ENCODE measurements around the gene HLTF. TPM values are rescaled to one million over a fixed set of nuclear protein-coding genes. Genes with fewer than 3 reads are reported as not detected.
"Not testable (repeated sequence)": the region's sequence is repeated elsewhere in the genome, so short reads cannot be mapped to it uniquely, and the experiment has no call there.

Gene HLTF
- total RNA-seq, 1 experiment from 2014 or later, result 21.9 TPM

GRCh38 chr3:148991219-148992026, 94.9 kb downstream of the HLTF start, which contains the start of gene GYG1:
Gene GYG1, plus strand, starts transcription at chr3:148991540. Its CDS starts 101 bp downstream, at chr3:148991641.
- Mint-ChIP-seq H3K9me3 (ENCODE audit: unreplicated experiment) (no peaks in the 10 kb centered on the region), H3K4me3 (ENCODE audit: unreplicated experiment) (peak within 1 kb of the TSS; percentile 72), H3K4me1 (ENCODE audit: insufficient read depth, unreplicated experiment) (peaks cover 7% of the 10 kb centered on the region), H3K27ac (ENCODE audit: low read depth, unreplicated experiment) (no peak within 1 kb of the TSS), H3K27me3 (ENCODE audit: insufficient read depth, unreplicated experiment) (peaks cover 3% of the 10 kb centered on the region), H3K36me3 (ENCODE audit: insufficient read depth, unreplicated experiment) (peaks cover 6% of the 10 kb centered on the region)
- BruUV-seq (replicated peaks), result no TSS peak
- TF ChIP-seq CTCF (IDR thresholded peaks at IDR 0.05; ENCODE audit: unreplicated experiment), result no peak
- POLR2A ChIA-PET, result interaction anchor here (0.6 to 2.4 kb wide), 4 partner anchors 9 to 216 kb away, joined by 3 to 10 read pairs (median 3); no protein-coding TSS in a partner anchor
- CTCF ChIA-PET, result interaction anchor here (0.6 to 2.0 kb wide), 7 partner anchors 10 to 36 kb away, joined by 3 to 6 read pairs (median 3); no protein-coding TSS in a partner anchor
- DNase-seq (ENCODE audit: unreplicated experiment), result peak; percentile 80
- intact Hi-C loops (cut with micrococcal nuclease), result no loop called here

GRCh38 chr3:148990236-148990635, 96.1 kb downstream of the HLTF start:
- ChIA-PET POLR2A (interaction anchor here (0.7 to 2.4 kb wide), 5 partner anchors 8 to 44 kb away, joined by 3 to 10 read pairs (median 4); no protein-coding TSS in a partner anchor), CTCF (interaction anchor here (0.6 to 2.0 kb wide), 7 partner anchors 10 to 478 kb away, joined by 3 to 6 read pairs (median 4); no protein-coding TSS in a partner anchor)
- Mint-ChIP-seq H3K27ac (ENCODE audit: low read depth, unreplicated experiment) (no peak overlapping the region), H3K4me1 (ENCODE audit: insufficient read depth, unreplicated experiment) (peaks cover 7% of the 10 kb centered on the region), H3K9me3 (ENCODE audit: unreplicated experiment) (no peaks in the 10 kb centered on the region), H3K4me3 (ENCODE audit: unreplicated experiment) (peak overlapping the region; percentile 72), H3K36me3 (ENCODE audit: insufficient read depth, unreplicated experiment) (peaks cover 6% of the 10 kb centered on the region), H3K27me3 (ENCODE audit: insufficient read depth, unreplicated experiment) (peaks cover 15% of the 10 kb centered on the region)
- no TSS peak for BruUV-seq (replicated peaks)
- TF ChIP-seq CTCF (IDR thresholded peaks at IDR 0.05; ENCODE audit: unreplicated experiment), result no peak
- DNase-seq (ENCODE audit: unreplicated experiment), result no peak
- intact Hi-C loops (cut with micrococcal nuclease), result no loop called here

GRCh38 chr3:148987551-148987950, 98.8 kb downstream of the HLTF start:
- H3K27me3 Mint-ChIP-seq (ENCODE audit: insufficient read depth, unreplicated experiment), result peaks cover 23% of the 10 kb centered on the region
- CTCF ChIA-PET; H3K27ac Mint-ChIP-seq (ENCODE audit: low read depth, unreplicated experiment); POLR2A ChIA-PET; H3K36me3 Mint-ChIP-seq (ENCODE audit: insufficient read depth, unreplicated experiment); H3K4me3 Mint-ChIP-seq (ENCODE audit: unreplicated experiment); H3K9me3 Mint-ChIP-seq (ENCODE audit: unreplicated experiment); H3K4me1 Mint-ChIP-seq (ENCODE audit: insufficient read depth, unreplicated experiment); DNase-seq (ENCODE audit: unreplicated experiment); BruUV-seq (replicated peaks); intact Hi-C loops (cut with micrococcal nuclease): not testable (repeated sequence)

- intact Hi-C loops (cut with micrococcal nuclease), result no loop called here
- Mint-ChIP-seq H3K36me3 (ENCODE audit: insufficient read depth, unreplicated experiment) (no peaks in the 10 kb centered on the region), H3K4me1 (ENCODE audit: insufficient read depth, unreplicated experiment) (no peaks in the 10 kb centered on the region), H3K4me3 (ENCODE audit: unreplicated experiment) (no peak overlapping the region), H3K9me3 (ENCODE audit: unreplicated experiment) (no peaks in the 10 kb centered on the region), H3K27me3 (ENCODE audit: insufficient read depth, unreplicated experiment) (peaks cover 35% of the 10 kb centered on the region), H3K27ac (ENCODE audit: low read depth, unreplicated experiment) (no peak overlapping the region)
- CTCF ChIA-PET, result interaction anchor here (0.6 to 1.0 kb wide), 2 partner anchors 26 to 295 kb away, joined by 3 to 5 read pairs; no protein-coding TSS in a partner anchor
- no peak for DNase-seq (ENCODE audit: unreplicated experiment)
- POLR2A ChIA-PET, result no interaction called here
- no peak for TF ChIP-seq CTCF (IDR thresholded peaks at IDR 0.05; ENCODE audit: unreplicated experiment)
- BruUV-seq (replicated peaks), result no TSS peak
Observed at GRCh38 chr3:148981273-148981672, 105.1 kb downstream of the HLTF start.

Other genes starting within 250 kb of the HLTF start
- gene CPA3, start 221.2 kb downstream of the HLTF start, total RNA-seq (2022), result not detected in 2 replicates
- 22.3 and 25.4 TPM in 2 replicates for gene GYG1, start 95.0 kb downstream of the HLTF start, total RNA-seq (2022)
- 7.7 and 11.1 TPM in 2 replicates for gene HPS3, start 43.1 kb upstream of the HLTF start, total RNA-seq (2022)
- 0.37 TPM in 1 of 2 replicates, not detected in the other for gene CP, start 135.3 kb upstream of the HLTF start, total RNA-seq (2022)
- gene TM4SF18, start 247.1 kb upstream of the HLTF start, total RNA-seq (2022), result not detected in 2 replicates